ENCODE measurements around the gene GHR.
"Not testable (repeated sequence)": the region's sequence is repeated elsewhere in the genome, so short reads cannot be mapped to it uniquely, and the experiment has no call there.

GHR gene

GRCh38 chr5:42677156-42677842 is 254.1 kb downstream of the GHR start:
- Histone ChIP-seq H3K36me3 (no peaks in the 10 kb centered on the region), H3K4me3 (ENCODE audit: low read depth, low read length) (no peak overlapping the region), H3K27me3 (ENCODE audit: insufficient read depth, low read depth, severe bottlenecking) (peaks cover 18% of the 10 kb centered on the region), H3K27ac (no peak overlapping the region), H3K9me3 (ENCODE audit: severe bottlenecking) (no peaks in the 10 kb centered on the region)
- DNase-seq = no peak
- TF ChIP-seq, protein P1, sequence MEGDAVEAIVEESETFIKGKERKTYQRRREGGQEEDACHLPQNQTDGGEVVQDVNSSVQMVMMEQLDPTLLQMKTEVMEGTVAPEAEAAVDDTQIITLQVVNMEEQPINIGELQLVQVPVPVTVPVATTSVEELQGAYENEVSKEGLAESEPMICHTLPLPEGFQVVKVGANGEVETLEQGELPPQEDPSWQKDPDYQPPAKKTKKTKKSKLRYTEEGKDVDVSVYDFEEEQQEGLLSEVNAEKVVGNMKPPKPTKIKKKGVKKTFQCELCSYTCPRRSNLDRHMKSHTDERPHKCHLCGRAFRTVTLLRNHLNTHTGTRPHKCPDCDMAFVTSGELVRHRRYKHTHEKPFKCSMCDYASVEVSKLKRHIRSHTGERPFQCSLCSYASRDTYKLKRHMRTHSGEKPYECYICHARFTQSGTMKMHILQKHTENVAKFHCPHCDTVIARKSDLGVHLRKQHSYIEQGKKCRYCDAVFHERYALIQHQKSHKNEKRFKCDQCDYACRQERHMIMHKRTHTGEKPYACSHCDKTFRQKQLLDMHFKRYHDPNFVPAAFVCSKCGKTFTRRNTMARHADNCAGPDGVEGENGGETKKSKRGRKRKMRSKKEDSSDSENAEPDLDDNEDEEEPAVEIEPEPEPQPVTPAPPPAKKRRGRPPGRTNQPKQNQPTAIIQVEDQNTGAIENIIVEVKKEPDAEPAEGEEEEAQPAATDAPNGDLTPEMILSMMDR (IDR thresholded peaks at IDR 0.05; ENCODE audit: low read depth, low read length) = no peak

GRCh38 chr5:42680046-42680445 is 256.8 kb downstream of the GHR start:
- H3K4me3 ChIP-seq (ENCODE audit: low read depth, low read length) = no peak overlapping the region
- peaks cover 21% of the 10 kb centered on the region for H3K27me3 ChIP-seq (ENCODE audit: insufficient read depth, low read depth, severe bottlenecking)
- no peaks in the 10 kb centered on the region for H3K36me3 ChIP-seq
- no peak for DNase-seq
- TF ChIP-seq, protein P1 (IDR thresholded peaks at IDR 0.05; ENCODE audit: low read depth, low read length) = no peak
- H3K9me3 ChIP-seq (ENCODE audit: severe bottlenecking) = no peaks in the 10 kb centered on the region
- no peak overlapping the region for H3K27ac ChIP-seq

- DNase-seq; H3K4me3 ChIP-seq (ENCODE audit: low read depth, low read length); H3K9me3 ChIP-seq (ENCODE audit: severe bottlenecking); H3K36me3 ChIP-seq; H3K27me3 ChIP-seq (ENCODE audit: insufficient read depth, low read depth, severe bottlenecking); H3K27ac ChIP-seq: not testable (repeated sequence)
Observed at GRCh38 chr5:42685078-42685477, 261.8 kb downstream of the GHR start.

DNA sequence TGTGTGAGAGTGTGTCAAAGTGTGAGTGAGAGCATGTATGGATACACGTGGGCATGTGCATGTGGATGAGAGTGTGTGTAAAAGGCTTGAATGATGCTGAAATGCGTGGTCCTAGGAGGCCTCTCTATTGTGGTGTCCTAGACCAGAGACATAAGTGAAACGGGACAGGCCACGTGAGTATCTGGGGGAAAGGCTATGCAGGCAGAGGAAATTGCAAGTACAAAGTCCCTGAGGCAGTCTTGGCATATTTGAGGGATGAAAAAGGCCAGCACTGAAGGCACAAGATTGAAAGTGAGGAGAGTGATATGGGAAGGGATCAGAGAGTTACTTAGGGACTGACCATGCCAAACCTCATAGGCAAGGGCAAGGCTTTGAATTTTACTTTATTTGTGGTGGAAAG is 266.2 kb downstream of the GHR start:
- peaks cover 4% of the 10 kb centered on the region for H3K9me3 ChIP-seq (ENCODE audit: severe bottlenecking)
- no peaks in the 10 kb centered on the region for H3K36me3 ChIP-seq
- no peak overlapping the region for H3K4me3 ChIP-seq (ENCODE audit: low read depth, low read length)
- no peak overlapping the region for H3K27ac ChIP-seq
- peaks cover 16% of the 10 kb centered on the region for H3K27me3 ChIP-seq (ENCODE audit: insufficient read depth, low read depth, severe bottlenecking)
- TF ChIP-seq, protein P1 (IDR thresholded peaks at IDR 0.05; ENCODE audit: low read depth, low read length) = no peak
- DNase-seq = no peak

GRCh38 chr5:42691413-42691937 is 268.2 kb downstream of the GHR start:
- Histone ChIP-seq H3K9me3 (ENCODE audit: severe bottlenecking) (no peaks in the 10 kb centered on the region), H3K36me3 (no peaks in the 10 kb centered on the region), H3K27ac (no peak overlapping the region), H3K27me3 (ENCODE audit: insufficient read depth, low read depth, severe bottlenecking) (peaks cover 22% of the 10 kb centered on the region), H3K4me3 (ENCODE audit: low read depth, low read length) (no peak overlapping the region)
- no peak for DNase-seq
- TF ChIP-seq, protein P1 (IDR thresholded peaks at IDR 0.05; ENCODE audit: low read depth, low read length) = no peak

GRCh38 chr5:42701351-42702059 is 278.3 kb downstream of the GHR start:
- Histone ChIP-seq H3K4me3 (ENCODE audit: low read depth, low read length) (no peak overlapping the region), H3K27me3 (ENCODE audit: insufficient read depth, low read depth, severe bottlenecking) (peaks cover 14% of the 10 kb centered on the region), H3K9me3 (ENCODE audit: severe bottlenecking) (no peaks in the 10 kb centered on the region), H3K36me3 (no peaks in the 10 kb centered on the region), H3K27ac (no peak overlapping the region)
- TF ChIP-seq, protein P1 (IDR thresholded peaks at IDR 0.05; ENCODE audit: low read depth, low read length) = no peak
- no peak for DNase-seq
